ENCODE data around the gene TMBIM6.
A peak's percentile ranks its signal among the peaks of the same experiment; 100 is the strongest.
"Not testable (repeated sequence)": the region's sequence is repeated elsewhere in the genome, so short reads cannot be mapped to it uniquely, and the experiment has no call there.

TMBIM6 gene

GRCh38 chr12:49730568-49731101, 10.7 kb upstream of the TMBIM6 start (continued):
- 0 out of 2 replicates have a peak, but pooled peaks have one; percentile 11 for TF ChIP-seq ZNF518A (tag by site-specific recombination; conservative IDR thresholded peaks at IDR 0.05; ENCODE audit: low read depth)
- TF ChIP-seq REPIN1 (tag by site-specific recombination; IDR thresholded peaks at IDR 0.05; ENCODE audit: low read depth), result no peak

GRCh38 chr12:49733219-49734017, 7.9 kb upstream of the TMBIM6 start:
- CTCF ChIA-PET, result interaction anchor here (0.8 kb wide), 1 partner anchor 73 kb away, joined by 4 read pairs; no protein-coding TSS in a partner anchor

GRCh38 chr12:49734900-49735299, 6.5 kb upstream of the TMBIM6 start:
- POLR2A ChIA-PET; H3K36me3 ChIP-seq (ENCODE audit: control insufficient read depth in 2 of 2, insufficient read depth in 1 of 2, low read length in 2 of 2); CTCF ChIA-PET: not testable (repeated sequence)

More at GRCh38 chr12:49733219-49734017, 7.9 kb upstream of the TMBIM6 start:
- POLR2A ChIA-PET, result interaction anchor here (0.7 kb wide), 1 partner anchor 85 kb away, joined by 8 read pairs; no protein-coding TSS in a partner anchor
- Histone ChIP-seq H3K4me3 (ENCODE audit: low read depth, low read length) (no peak overlapping the region), H3K27ac (ENCODE audit: extremely low read depth, low read depth, low read length) (no peak overlapping the region), H3K4me1 (ENCODE audit: control insufficient read depth, insufficient read depth, low read length) (no peaks in the 10 kb centered on the region), H3K36me3 (ENCODE audit: control insufficient read depth in 2 of 2, insufficient read depth in 1 of 2, low read length in 2 of 2) (no peaks in the 10 kb centered on the region), H3K9me3 (ENCODE audit: control insufficient read depth, insufficient read depth, low read depth, low read length) (no peaks in the 10 kb centered on the region)
- TF ChIP-seq ZNF677 (tag by site-specific recombination; IDR thresholded peaks at IDR 0.05), result no peak
- no peak for TF ChIP-seq ZNF112 (tag by site-specific recombination; IDR thresholded peaks at IDR 0.05)
- TF ChIP-seq ZNF626 (tag by site-specific recombination; IDR thresholded peaks at IDR 0.05), result no peak
- TF ChIP-seq ATF2 (tag by site-specific recombination; IDR thresholded peaks at IDR 0.05; ENCODE audit: low read depth), result peak; percentile 61
- no peak for TF ChIP-seq TSHZ1 (tag by site-specific recombination; IDR thresholded peaks at IDR 0.05; ENCODE audit: borderline replicate concordance)
- no peak for TF ChIP-seq ZNF624 (tag by site-specific recombination; IDR thresholded peaks at IDR 0.05)

GRCh38 chr12:49738721-49739120, 2.6 kb upstream of the TMBIM6 start:
- H3K9me3 ChIP-seq (ENCODE audit: control insufficient read depth, insufficient read depth, low read depth, low read length); H3K4me3 ChIP-seq (ENCODE audit: low read depth, low read length); POLR2A ChIA-PET; H3K4me1 ChIP-seq (ENCODE audit: control insufficient read depth, insufficient read depth, low read length); CTCF ChIA-PET; H3K27ac ChIP-seq (ENCODE audit: extremely low read depth, low read depth, low read length); H3K36me3 ChIP-seq (ENCODE audit: control insufficient read depth in 2 of 2, insufficient read depth in 1 of 2, low read length in 2 of 2): not testable (repeated sequence)

More at GRCh38 chr12:49734900-49735299, 6.5 kb upstream of the TMBIM6 start:
- H3K4me3 ChIP-seq (ENCODE audit: low read depth, low read length); H3K4me1 ChIP-seq (ENCODE audit: control insufficient read depth, insufficient read depth, low read length); H3K9me3 ChIP-seq (ENCODE audit: control insufficient read depth, insufficient read depth, low read depth, low read length); H3K27ac ChIP-seq (ENCODE audit: extremely low read depth, low read depth, low read length): not testable (repeated sequence)

GRCh38 chr12:49740277-49740676, 1.1 kb upstream of the TMBIM6 start:
- H3K4me3 ChIP-seq (ENCODE audit: low read depth, low read length); H3K27ac ChIP-seq (ENCODE audit: extremely low read depth, low read depth, low read length); H3K9me3 ChIP-seq (ENCODE audit: control insufficient read depth, insufficient read depth, low read depth, low read length): not testable (repeated sequence)
- Histone ChIP-seq H3K4me1 (ENCODE audit: control insufficient read depth, insufficient read depth, low read length) (peaks cover 11% of the 10 kb centered on the region), H3K36me3 (ENCODE audit: control insufficient read depth in 2 of 2, insufficient read depth in 1 of 2, low read length in 2 of 2) (peaks cover 5 to 16% of the 10 kb centered on the region in 2 experiments; a peak in 2 of 3 replicates)
- ChIA-PET POLR2A (interaction anchor here (1.6 to 1.9 kb wide), 3 partner anchors 20 to 427 kb away, joined by 7 to 8 read pairs (median 7); partner anchors contain the start of genes CERS5 and PRPF40B), CTCF (interaction anchor here (0.6 to 2.7 kb wide), 15 partner anchors 11 to 727 kb away, joined by 3 to 20 read pairs (median 4); no protein-coding TSS in a partner anchor)
